Stomach (tissue), 4 donors: ENCODE results near the gene AJM1.

Experiments used
- POLR2A ChIP-seq, 4 donors: fragments of 450-650 bp; IDR thresholded peaks; one replicate each; pipeline ENCODE4 v1.6.1; 2016; ENCODE audit warnings: antibody characterized with exemption in 4 of 4, control low read depth in 2 of 4, mild to moderate bottlenecking in 1 of 4, moderate library complexity in 1 of 4
- POLR2AphosphoS5 ChIP-seq, 3 donors: sonication (generic); formaldehyde crosslinking; IDR thresholded peaks; one replicate each; pipeline ENCODE4 v1.6.1; 2016; ENCODE audit warnings: antibody characterized with exemption in 3 of 3
- TF ChIP-seq, protein P1 (sequence below), 7 experiments: fragments of 450-650 bp in 4 of 7; fragments of 200-600 bp in 3 of 7; sonication (generic) in 3 of 7; IDR thresholded peaks; one replicate each; pipeline ENCODE4 v1.5.1; 2016 to 2019; ENCODE audit warnings: antibody characterized with exemption in 7 of 7, control low read depth in 2 of 7, mild to moderate bottlenecking in 1 of 7

DNA sequence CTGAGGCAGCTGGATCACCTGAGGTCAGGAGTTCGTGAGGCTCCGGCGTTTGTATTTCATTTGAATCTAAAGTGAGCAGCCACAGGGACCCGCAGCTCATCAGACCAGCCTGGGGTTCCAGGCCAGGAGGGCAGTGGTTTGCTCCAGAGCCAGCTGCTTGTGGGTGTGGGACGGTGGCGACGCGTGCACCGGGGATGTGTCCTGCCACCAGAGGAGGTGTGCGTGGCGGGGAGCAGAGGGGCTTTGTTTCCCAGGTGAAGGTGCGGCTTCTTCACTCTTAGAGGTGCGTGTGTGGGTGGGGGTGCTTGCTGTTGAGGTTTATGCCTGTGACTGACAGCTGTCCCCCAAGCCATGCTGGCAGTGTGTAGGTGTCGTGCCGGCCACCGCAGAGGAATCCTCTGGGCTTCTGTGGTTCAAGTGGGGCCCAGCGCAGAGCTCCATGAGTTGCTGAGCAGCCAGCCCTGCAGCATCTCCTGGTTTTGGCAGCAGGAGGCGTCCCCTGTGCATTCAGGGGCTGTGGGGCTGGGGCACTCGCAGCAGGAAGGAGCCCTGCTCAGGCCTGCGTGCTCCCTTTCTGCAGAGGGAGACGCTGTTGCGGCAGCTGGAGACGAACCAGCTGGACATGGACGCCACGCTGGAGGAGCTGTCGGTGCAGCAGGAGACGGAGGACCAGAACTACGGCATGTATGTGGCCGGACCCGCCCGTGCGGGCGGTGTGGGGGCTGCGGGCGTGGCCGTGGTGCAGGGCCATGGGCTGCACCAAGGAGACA, 6.9 kb upstream of the AJM1 start:
- TF ChIP-seq, protein P1, sequence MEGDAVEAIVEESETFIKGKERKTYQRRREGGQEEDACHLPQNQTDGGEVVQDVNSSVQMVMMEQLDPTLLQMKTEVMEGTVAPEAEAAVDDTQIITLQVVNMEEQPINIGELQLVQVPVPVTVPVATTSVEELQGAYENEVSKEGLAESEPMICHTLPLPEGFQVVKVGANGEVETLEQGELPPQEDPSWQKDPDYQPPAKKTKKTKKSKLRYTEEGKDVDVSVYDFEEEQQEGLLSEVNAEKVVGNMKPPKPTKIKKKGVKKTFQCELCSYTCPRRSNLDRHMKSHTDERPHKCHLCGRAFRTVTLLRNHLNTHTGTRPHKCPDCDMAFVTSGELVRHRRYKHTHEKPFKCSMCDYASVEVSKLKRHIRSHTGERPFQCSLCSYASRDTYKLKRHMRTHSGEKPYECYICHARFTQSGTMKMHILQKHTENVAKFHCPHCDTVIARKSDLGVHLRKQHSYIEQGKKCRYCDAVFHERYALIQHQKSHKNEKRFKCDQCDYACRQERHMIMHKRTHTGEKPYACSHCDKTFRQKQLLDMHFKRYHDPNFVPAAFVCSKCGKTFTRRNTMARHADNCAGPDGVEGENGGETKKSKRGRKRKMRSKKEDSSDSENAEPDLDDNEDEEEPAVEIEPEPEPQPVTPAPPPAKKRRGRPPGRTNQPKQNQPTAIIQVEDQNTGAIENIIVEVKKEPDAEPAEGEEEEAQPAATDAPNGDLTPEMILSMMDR (IDR thresholded peaks at IDR 0.05): no peak
- TF ChIP-seq POLR2A (IDR thresholded peaks at IDR 0.05) (no peak), POLR2AphosphoS5 (IDR thresholded peaks at IDR 0.05) (no peak)
